Fibroblast of pulmonary artery (primary cell): ENCODE measurements around the gene SYNE1.

ENCODE experiments used
- DNase-seq: peaks from one replicate; pipeline ENCODE4 v3.0.0-alpha.2; 2010; ENCODE audit warnings: low read depth
- H3K4me3 ChIP-seq: replicated peaks from 2 replicates; pipeline ENCODE4 v1.5.1; 2011; ENCODE audit warnings: low read depth, mild to moderate bottlenecking, control low read depth, low read length, moderate library complexity
- CTCF ChIP-seq: IDR thresholded peaks from 2 replicates; pipeline ENCODE4 v1.5.1; 2011; ENCODE audit warnings: mild to moderate bottlenecking, control low read depth, low read length, inconsistent platforms; ENCODE audit errors: missing control alignments

The SYNE1 gene

GRCh38 chr6:152176268-152176667, 460.9 kb downstream of the SYNE1 start:
- DNase-seq: peak; percentile 27
- TF ChIP-seq CTCF: no peak
- no peak overlapping the region for H3K4me3 ChIP-seq

- no peak for DNase-seq
- H3K4me3 ChIP-seq: no peak overlapping the region
- TF ChIP-seq CTCF: no peak
Observed at GRCh38 chr6:152173957-152174356, 463.2 kb downstream of the SYNE1 start.

- DNase-seq: no peak
- no peak overlapping the region for H3K4me3 ChIP-seq
Observed at GRCh38 chr6:152173321-152173720, 463.8 kb downstream of the SYNE1 start.

GRCh38 chr6:152170702-152171667, 466.2 kb downstream of the SYNE1 start:
- DNase-seq: peak; percentile 72
- TF ChIP-seq CTCF: no peak
- no peak overlapping the region for H3K4me3 ChIP-seq

More at GRCh38 chr6:152173321-152173720, 463.8 kb downstream of the SYNE1 start:
- TF ChIP-seq CTCF: no peak

GRCh38 chr6:152170313-152170701, 466.9 kb downstream of the SYNE1 start:
- H3K4me3 ChIP-seq: no peak overlapping the region
- TF ChIP-seq CTCF: no peak
- DNase-seq: no peak

GRCh38 chr6:152167641-152168603, 469.2 kb downstream of the SYNE1 start:
- no peak overlapping the region for H3K4me3 ChIP-seq
- no peak for DNase-seq
- TF ChIP-seq CTCF: no peak
